IPS-18c (cell line): ENCODE measurements around the gene FAM200B.
"Not testable (repeated sequence)": the region's sequence is repeated elsewhere in the genome, so short reads cannot be mapped to it uniquely, and the experiment has no call there.

Experiments used
- H3K4me3 ChIP-seq: 2 replicates; pipeline ENCODE4 v1.7.0; 2013; ENCODE audit warnings: low read depth, mild to moderate bottlenecking, low read length, moderate library complexity; ENCODE audit not compliant: insufficient read depth
- H3K9me3 ChIP-seq: one replicate; pipeline ENCODE4 v1.6.1; 2013; ENCODE audit warnings: mild to moderate bottlenecking, low read length, moderate library complexity; ENCODE audit not compliant: control insufficient read depth, insufficient read depth

The FAM200B gene

GRCh38 chr4:15714646-15715435, 33.2 kb downstream of the FAM200B start:
- Histone ChIP-seq H3K9me3 (no peaks in the 10 kb centered on the region), H3K4me3 (no peak overlapping the region)

GRCh38 chr4:15716115-15716514, 34.5 kb downstream of the FAM200B start:
- H3K4me3 ChIP-seq = no peak overlapping the region
- H3K9me3 ChIP-seq = no peaks in the 10 kb centered on the region

- H3K9me3 ChIP-seq = no peaks in the 10 kb centered on the region
- H3K4me3 ChIP-seq = no peak overlapping the region
Observed at GRCh38 chr4:15717086-15717485, 35.5 kb downstream of the FAM200B start.

DNA sequence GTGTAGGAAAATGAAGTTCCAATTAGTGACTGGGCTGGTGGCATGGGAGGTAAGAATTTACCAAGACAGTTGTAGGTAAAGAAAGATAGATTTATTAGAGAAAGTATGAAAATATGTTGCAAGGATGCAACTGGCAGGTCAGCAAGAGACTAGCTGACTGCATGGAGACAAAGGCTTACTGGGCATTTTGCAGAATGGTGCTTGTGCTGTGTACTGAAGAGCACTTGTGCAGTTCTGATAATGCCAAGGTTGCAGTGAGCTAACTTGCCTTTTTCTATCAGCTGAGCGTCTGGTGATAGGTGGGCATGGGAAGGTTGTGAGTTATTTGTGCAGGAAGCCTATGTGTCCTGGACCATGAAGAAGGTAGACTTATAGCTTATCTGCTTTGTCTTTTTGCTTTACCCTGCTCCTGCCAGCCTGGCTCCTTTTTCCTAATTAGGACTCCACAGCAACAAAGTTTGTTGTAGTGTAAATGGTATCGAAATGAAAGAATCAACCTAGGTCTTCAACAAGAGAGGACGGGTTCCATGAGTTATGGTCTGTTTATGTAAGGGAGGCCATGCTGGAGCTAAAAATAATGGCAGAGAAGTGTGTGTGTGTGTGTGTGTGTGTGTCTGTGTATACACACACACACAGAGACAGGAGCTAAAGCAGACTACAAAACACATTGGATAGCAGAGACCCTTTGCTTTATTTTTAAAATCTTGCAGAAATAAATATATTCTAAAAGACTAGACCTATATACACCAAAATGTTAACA, 36.2 kb downstream of the FAM200B start:
- no peak overlapping the region for H3K4me3 ChIP-seq

GRCh38 chr4:15718465-15718864, 36.8 kb downstream of the FAM200B start:
- no peak overlapping the region for H3K4me3 ChIP-seq

More for the DNA sequence above, 36.2 kb downstream of the FAM200B start:
- no peaks in the 10 kb centered on the region for H3K9me3 ChIP-seq

DNA sequence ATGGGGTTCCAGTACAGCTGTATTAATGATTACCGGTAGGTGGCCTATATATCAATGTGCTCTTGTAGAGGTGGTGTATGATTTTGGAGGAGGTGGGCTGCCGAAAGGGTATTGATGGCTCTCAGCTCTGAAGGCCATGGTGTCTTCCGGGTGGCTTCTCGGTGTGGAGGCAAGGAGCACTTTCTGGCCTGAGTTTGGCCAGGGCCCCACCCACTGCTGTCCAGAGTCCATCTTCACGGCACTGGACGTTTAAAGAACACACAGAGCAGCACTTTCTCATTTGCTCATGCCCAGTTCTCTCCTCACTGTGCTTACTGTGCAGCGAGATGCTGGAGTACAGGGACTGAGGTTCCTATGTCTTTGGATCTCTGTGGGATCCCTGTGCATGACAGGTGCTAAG, 37.3 kb downstream of the FAM200B start:
- no peak overlapping the region for H3K4me3 ChIP-seq
- no peaks in the 10 kb centered on the region for H3K9me3 ChIP-seq

More at GRCh38 chr4:15718465-15718864, 36.8 kb downstream of the FAM200B start:
- H3K9me3 ChIP-seq = no peaks in the 10 kb centered on the region

- no peaks in the 10 kb centered on the region for H3K9me3 ChIP-seq
- H3K4me3 ChIP-seq = no peak overlapping the region
Observed at GRCh38 chr4:15719506-15719905, 37.9 kb downstream of the FAM200B start.

- no peaks in the 10 kb centered on the region for H3K9me3 ChIP-seq
- H3K4me3 ChIP-seq = no peak overlapping the region
Observed at GRCh38 chr4:15720851-15721250, 39.2 kb downstream of the FAM200B start.

DNA sequence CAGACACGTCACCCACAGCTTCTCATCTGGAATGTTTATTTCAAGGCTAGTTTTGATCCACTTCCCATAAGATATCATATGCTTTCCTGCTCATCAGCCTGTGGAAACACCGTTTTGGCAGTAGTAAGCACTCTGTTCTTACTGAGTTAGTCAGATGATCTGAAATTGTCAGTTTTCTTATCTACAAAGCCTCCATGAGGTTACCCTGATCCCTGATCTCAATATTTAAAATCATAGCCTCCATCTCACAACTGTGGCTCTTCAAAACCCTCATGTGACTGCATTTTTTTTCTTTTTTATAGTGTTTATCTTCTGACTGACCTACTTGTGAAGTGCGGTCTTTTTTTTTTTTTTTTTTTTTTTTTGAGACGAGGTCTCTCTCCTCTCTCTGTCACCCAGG, 44.0 kb downstream of the FAM200B start:
- Histone ChIP-seq H3K4me3 (no peak overlapping the region), H3K9me3 (no peaks in the 10 kb centered on the region)

- no peaks in the 10 kb centered on the region for H3K9me3 ChIP-seq
Observed at GRCh38 chr4:15729910-15730533, 48.4 kb downstream of the FAM200B start.

GRCh38 chr4:15733061-15733460, 51.4 kb downstream of the FAM200B start:
- not testable (repeated sequence) for H3K4me3 ChIP-seq, H3K9me3 ChIP-seq

More at GRCh38 chr4:15729910-15730533, 48.4 kb downstream of the FAM200B start:
- no peak overlapping the region for H3K4me3 ChIP-seq

- H3K4me3 ChIP-seq = no peak overlapping the region
- no peaks in the 10 kb centered on the region for H3K9me3 ChIP-seq
Observed at GRCh38 chr4:15735536-15735935, 53.9 kb downstream of the FAM200B start.

DNA sequence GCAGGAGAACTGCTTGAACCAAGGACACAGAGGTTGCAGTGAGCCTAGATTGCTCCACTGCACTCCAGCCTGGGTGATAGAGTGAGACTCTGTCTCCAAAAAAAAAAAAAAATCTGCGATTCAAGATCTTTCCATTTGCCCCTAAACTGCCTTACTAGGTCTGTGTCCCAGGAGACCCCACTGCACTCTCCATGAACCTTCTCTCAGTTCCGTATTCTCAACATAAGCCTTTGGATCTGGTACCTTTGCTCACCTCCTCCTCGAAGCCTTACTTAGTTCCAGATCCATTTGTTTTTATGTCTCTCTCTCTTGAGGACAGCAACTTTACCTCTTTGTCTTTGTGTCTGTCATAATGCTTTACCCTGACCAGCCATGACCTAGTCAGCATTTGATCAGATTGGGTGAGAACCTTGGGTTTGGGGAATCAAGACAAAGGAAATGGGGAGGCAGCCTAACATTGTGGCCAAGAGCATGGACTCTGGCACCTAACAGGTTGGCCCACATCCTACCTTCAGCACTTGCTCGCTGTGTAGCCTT, 55.0 kb downstream of the FAM200B start:
- H3K4me3 ChIP-seq = no peak overlapping the region
- H3K9me3 ChIP-seq = no peaks in the 10 kb centered on the region

- Histone ChIP-seq H3K4me3 (no peak overlapping the region), H3K9me3 (no peaks in the 10 kb centered on the region)
Observed at GRCh38 chr4:15737255-15737654, 55.6 kb downstream of the FAM200B start.

GRCh38 chr4:15738877-15739276, 57.2 kb downstream of the FAM200B start:
- Histone ChIP-seq H3K4me3 (no peak overlapping the region), H3K9me3 (no peaks in the 10 kb centered on the region)
